ENCODE results near the gene HLA-A.

DNA sequence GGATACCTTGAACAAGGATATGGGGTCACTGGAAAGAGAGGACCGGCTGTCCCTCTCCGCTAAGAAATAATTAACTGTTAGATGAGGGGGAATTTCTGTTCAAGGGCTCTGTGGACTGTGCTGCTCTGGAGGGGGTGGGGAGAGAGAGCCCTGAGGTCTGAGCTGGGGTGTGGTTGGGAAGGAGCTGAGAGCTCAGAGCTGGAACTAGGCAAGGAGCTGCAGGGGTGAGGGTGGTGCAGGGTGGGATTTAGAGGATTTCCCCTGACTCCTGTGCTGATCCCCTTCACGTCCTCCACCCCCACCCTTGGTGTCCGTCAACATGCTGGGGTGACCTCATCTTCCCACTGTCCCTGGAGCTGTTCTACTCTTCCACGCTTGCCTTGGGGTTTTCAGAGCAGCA is 52.5 kb downstream of the HLA-A start:
- TF ChIP-seq, protein P1, sequence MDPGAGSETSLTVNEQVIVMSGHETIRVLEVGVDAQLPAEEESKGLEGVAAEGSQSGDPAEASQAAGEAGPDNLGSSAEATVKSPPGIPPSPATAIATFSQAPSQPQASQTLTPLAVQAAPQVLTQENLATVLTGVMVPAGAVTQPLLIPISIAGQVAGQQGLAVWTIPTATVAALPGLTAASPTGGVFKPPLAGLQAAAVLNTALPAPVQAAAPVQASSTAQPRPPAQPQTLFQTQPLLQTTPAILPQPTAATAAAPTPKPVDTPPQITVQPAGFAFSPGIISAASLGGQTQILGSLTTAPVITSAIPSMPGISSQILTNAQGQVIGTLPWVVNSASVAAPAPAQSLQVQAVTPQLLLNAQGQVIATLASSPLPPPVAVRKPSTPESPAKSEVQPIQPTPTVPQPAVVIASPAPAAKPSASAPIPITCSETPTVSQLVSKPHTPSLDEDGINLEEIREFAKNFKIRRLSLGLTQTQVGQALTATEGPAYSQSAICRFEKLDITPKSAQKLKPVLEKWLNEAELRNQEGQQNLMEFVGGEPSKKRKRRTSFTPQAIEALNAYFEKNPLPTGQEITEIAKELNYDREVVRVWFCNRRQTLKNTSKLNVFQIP (CRISPR knock-in tag; IDR thresholded peaks at IDR 0.05; ENCODE audit: borderline replicate concordance, low read depth): no peak
- TF ChIP-seq, protein P2, sequence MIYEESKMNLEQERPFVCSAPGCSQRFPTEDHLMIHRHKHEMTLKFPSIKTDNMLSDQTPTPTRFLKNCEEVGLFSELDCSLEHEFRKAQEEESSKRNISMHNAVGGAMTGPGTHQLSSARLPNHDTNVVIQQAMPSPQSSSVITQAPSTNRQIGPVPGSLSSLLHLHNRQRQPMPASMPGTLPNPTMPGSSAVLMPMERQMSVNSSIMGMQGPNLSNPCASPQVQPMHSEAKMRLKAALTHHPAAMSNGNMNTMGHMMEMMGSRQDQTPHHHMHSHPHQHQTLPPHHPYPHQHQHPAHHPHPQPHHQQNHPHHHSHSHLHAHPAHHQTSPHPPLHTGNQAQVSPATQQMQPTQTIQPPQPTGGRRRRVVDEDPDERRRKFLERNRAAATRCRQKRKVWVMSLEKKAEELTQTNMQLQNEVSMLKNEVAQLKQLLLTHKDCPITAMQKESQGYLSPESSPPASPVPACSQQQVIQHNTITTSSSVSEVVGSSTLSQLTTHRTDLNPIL (CRISPR knock-in tag; IDR thresholded peaks at IDR 0.05; ENCODE audit: low read depth): no peak
- TF ChIP-seq TCF4 (CRISPR knock-in tag; IDR thresholded peaks at IDR 0.05; ENCODE audit: borderline replicate concordance) (no peak), ESRRG (CRISPR knock-in tag; IDR thresholded peaks at IDR 0.05) (no peak), PPARA (CRISPR knock-in tag; IDR thresholded peaks at IDR 0.05; ENCODE audit: borderline replicate concordance) (no peak), ARNTL (CRISPR knock-in tag; IDR thresholded peaks at IDR 0.05; ENCODE audit: borderline replicate concordance, low read depth) (no peak), ZNF565 (CRISPR knock-in tag; conservative IDR thresholded peaks at IDR 0.05; ENCODE audit: low read depth) (no peak), CSDC2 (CRISPR knock-in tag; IDR thresholded peaks at IDR 0.05) (no peak), SNAI2 (CRISPR knock-in tag; IDR thresholded peaks at IDR 0.05) (no peak)
- TF ChIP-seq, protein P3, sequence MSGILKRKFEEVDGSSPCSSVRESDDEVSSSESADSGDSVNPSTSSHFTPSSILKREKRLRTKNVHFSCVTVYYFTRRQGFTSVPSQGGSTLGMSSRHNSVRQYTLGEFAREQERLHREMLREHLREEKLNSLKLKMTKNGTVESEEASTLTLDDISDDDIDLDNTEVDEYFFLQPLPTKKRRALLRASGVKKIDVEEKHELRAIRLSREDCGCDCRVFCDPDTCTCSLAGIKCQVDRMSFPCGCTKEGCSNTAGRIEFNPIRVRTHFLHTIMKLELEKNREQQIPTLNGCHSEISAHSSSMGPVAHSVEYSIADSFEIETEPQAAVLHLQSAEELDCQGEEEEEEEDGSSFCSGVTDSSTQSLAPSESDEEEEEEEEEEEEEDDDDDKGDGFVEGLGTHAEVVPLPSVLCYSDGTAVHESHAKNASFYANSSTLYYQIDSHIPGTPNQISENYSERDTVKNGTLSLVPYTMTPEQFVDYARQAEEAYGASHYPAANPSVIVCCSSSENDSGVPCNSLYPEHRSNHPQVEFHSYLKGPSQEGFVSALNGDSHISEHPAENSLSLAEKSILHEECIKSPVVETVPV (CRISPR knock-in tag; IDR thresholded peaks at IDR 0.05): no peak
- TF ChIP-seq, protein P4, sequence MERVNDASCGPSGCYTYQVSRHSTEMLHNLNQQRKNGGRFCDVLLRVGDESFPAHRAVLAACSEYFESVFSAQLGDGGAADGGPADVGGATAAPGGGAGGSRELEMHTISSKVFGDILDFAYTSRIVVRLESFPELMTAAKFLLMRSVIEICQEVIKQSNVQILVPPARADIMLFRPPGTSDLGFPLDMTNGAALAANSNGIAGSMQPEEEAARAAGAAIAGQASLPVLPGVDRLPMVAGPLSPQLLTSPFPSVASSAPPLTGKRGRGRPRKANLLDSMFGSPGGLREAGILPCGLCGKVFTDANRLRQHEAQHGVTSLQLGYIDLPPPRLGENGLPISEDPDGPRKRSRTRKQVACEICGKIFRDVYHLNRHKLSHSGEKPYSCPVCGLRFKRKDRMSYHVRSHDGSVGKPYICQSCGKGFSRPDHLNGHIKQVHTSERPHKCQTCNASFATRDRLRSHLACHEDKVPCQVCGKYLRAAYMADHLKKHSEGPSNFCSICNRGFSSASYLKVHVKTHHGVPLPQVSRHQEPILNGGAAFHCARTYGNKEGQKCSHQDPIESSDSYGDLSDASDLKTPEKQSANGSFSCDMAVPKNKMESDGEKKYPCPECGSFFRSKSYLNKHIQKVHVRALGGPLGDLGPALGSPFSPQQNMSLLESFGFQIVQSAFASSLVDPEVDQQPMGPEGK (CRISPR knock-in tag; IDR thresholded peaks at IDR 0.05; ENCODE audit: borderline replicate concordance): no peak
- TF ChIP-seq, protein P5, sequence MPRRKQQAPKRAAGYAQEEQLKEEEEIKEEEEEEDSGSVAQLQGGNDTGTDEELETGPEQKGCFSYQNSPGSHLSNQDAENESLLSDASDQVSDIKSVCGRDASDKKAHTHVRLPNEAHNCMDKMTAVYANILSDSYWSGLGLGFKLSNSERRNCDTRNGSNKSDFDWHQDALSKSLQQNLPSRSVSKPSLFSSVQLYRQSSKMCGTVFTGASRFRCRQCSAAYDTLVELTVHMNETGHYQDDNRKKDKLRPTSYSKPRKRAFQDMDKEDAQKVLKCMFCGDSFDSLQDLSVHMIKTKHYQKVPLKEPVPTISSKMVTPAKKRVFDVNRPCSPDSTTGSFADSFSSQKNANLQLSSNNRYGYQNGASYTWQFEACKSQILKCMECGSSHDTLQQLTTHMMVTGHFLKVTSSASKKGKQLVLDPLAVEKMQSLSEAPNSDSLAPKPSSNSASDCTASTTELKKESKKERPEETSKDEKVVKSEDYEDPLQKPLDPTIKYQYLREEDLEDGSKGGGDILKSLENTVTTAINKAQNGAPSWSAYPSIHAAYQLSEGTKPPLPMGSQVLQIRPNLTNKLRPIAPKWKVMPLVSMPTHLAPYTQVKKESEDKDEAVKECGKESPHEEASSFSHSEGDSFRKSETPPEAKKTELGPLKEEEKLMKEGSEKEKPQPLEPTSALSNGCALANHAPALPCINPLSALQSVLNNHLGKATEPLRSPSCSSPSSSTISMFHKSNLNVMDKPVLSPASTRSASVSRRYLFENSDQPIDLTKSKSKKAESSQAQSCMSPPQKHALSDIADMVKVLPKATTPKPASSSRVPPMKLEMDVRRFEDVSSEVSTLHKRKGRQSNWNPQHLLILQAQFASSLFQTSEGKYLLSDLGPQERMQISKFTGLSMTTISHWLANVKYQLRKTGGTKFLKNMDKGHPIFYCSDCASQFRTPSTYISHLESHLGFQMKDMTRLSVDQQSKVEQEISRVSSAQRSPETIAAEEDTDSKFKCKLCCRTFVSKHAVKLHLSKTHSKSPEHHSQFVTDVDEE (CRISPR knock-in tag; IDR thresholded peaks at IDR 0.05): no peak

Measured in SK-N-SH treated with all-trans-retinoic acid at 6 μM for 48 hours (cell line).